Left renal pelvis (tissue), 4 donors: Measurements from ENCODE around the gene PRG3. TPM values are rescaled to one million over a fixed set of nuclear protein-coding genes. Genes with fewer than 3 reads are reported as not detected.

Experiments
- DNase-seq, 4 donors: peaks; one replicate each; pipeline ENCODE4 v3.0.0-alpha.2; 2013; ENCODE audit warnings: low read depth in 4 of 4, low spot score in 3 of 4
- polyA plus RNA-seq, 4 donors: library from polyadenylated mRNA; unstranded; fragments of 120-200 nt; gene quantifications; one replicate each; pipeline ENCODE4 v1.2.1, GENCODE V29; 2013; ENCODE audit not compliant: insufficient read length in 4 of 4

Gene PRG3, protein sequence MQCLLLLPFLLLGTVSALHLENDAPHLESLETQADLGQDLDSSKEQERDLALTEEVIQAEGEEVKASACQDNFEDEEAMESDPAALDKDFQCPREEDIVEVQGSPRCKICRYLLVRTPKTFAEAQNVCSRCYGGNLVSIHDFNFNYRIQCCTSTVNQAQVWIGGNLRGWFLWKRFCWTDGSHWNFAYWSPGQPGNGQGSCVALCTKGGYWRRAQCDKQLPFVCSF
- 1 to 10 TPM in 1 of 4 donors, under 1 TPM in 3; 0.19 to 1.2 (median 0.45) TPM for polyA plus RNA-seq

DNA sequence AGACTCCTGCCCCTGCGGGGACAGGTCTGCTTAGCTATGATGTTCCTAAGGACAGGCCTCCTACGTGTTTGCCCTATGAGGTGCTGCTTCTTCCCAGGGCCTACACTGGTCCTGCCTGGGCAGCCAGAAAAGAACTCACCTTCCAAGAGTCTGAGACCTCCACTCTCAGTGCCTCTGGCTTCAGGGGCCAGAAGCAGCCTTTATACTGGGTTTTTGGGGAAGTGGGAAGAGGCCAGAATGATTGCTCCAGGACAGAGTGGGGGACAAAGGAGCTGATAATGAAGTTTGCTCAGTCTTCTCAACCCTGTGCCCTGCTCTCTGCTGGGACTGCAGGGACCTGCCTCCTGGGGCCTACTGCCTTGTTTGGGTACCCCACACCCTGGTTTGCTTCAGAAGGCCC lies at the start of gene PRG3:
Gene PRG3 (minus strand): TSS at position 176 of the 400 bp plus-strand sequence. CDS start 442 bp downstream, outside the sequence.
- no peak for DNase-seq

DNA sequence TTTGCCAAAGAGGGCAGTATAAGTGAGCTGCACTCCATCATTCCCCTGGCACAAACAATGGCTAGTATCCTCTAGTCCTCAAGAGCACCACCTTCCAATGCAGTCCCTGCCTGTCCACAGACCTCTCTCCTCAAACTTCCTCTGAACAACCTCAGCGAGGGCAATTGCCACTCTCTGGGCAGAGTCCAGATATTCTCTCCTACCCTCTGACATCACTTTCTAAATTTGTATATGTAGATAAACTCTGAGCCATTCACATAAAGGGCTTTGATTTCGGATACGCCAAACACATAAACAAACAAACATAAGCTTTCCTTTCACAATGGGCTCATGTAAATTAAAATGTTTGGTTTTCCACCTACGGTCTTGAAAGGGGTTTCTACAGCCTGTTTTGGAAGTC lies 49.0 kb upstream of the PRG3 start:
- DNase-seq = no peak

DNA sequence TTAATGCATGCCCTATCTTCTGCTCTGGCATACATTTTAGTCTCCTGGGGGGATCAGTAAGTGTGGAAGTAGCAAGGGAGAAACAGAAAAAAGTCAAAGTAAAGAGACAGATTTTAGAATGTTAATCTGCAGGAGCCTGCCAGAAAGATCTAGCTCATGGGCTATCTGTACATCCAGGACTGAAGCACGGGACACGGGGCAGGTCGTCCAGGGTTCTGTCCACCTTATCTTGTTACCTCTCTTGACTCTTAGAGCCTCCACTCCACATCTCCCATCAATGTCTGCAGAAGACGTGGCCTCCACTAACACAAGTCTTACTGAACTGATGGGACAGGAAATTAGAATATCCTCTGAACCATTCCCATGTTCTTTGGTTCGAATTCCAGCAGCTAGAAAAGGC lies 47.7 kb upstream of the PRG3 start:
- no peak for DNase-seq

DNA sequence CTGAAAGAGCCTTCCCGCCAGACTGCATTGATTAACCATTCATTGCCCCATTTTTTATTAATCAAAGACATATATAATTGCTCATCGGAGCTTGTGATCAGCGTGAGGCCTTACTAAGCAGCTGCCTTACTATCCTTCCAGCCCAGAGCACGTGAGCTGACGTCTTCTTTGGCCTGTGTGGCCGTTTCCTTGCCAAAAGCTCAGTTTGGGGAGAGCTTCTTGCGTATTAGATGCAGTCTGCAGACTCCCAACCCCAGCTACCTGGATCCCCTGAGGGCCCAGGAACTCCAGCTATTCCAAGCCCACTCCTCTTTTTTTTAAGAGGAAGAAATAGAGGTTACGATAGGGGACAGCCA lies 46.8 kb upstream of the PRG3 start:
- DNase-seq = no peak

DNA sequence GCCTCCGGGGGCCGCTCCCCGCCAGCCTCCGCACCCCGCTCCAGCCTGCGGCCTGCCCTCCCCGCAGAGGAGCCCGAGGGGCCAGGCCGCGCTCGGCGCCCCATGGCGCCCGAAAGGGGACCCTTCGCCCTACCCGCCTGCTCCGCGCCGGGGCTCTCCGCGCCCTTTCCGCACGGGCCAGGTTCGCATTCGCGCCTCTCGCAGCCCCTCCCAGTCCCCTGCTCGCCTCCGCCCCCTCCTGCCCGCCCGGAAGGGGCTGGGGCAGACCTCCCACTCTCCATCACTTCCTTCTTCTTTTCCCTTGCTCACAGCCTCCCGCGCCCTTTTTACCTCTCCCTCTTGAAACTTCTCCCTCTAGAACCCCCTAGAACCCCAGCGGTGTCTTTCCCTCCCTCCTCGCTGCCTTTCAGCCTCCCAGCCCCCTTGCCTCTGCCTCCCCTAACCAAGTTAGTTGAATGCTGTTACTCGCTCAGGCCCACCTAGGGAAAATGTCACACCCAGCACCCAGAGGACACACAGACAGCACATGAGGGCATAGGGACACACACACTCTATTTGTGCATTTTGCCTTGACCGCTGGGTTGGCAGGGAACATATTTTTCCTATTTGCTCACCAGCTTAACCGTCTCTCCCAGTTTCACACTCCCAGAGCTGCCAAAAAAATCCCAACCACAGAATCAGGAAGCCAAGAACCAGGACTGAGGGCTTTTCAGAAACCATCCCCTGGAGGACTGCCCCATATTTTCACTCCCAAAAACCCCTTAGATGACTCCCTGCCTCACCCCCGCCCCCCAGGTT lies 46.2 kb upstream of the PRG3 start, which contains the start of gene SLC43A3:
Gene SLC43A3 (minus strand): TSS at position 193 of the 798 bp plus-strand sequence. CDS start 949 bp downstream, outside the sequence.
- peak in 3 of 4 donors; percentile 18 to 26 (median 25) for DNase-seq

DNA sequence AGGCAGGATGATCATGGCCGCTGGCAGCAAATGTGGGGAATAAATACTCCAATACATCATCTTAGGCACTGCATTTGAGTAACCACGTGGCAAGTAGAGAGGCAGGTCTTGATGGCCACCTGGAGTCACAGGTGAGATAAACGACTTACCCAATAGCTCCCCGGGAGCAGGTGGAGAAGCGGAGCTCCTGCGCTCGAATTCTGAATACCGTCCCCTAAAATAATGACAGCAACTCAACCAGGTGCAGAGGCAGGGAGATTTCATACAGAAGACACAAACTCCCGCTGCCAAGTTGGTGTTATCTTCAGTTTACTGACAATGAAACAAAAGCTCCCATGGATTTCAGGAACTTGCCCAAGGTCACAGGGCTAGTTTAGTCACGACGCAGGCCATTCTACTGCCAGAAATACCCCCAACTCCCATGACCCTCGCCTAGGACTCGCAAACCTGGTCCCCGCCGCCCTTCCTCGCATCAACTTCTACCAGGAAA lies 45.5 kb upstream of the PRG3 start:
- DNase-seq = no peak

DNA sequence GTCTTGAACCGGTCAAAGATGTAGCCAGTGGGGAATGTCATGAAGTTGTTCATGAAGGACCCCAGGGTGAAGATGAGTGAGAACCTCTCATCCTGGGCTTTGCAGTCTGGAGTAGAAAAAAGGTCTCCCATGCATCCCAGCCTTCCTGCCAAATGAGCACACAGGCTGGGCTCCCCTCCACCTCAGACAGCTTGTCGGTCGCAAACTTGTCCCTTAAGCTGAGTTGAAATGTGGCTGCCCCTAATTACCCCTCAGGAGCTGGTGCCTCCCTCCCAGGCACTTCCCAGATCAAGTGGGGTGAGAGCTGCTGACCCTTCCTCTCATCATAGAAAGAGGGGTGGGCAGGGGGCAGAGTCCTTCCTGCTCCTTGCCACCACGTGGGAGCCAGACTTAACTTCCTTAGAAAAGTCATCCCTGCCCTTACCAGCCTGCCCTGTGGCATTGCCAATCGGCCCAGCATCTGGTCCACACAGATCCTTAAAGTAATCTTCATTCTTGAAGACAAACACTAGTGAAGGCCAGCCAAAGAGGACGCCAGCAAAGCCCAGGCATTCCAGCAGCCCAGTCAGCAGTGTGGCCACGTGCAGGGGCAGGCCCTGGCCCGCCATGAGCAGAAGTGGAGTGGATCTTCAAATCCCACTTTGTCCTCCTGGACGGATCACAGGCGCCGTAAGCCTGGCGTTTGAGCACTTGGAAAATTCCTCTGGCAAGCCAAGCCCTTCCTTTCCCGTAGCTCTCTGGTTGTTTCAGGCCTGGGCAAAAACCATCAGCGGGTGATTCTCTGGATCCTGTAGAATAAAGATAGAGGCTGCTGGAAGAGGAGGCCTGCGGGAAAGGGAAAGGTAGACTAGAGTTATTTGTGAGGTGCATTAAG lies 44.9 kb upstream of the PRG3 start:
- DNase-seq = no peak

DNA sequence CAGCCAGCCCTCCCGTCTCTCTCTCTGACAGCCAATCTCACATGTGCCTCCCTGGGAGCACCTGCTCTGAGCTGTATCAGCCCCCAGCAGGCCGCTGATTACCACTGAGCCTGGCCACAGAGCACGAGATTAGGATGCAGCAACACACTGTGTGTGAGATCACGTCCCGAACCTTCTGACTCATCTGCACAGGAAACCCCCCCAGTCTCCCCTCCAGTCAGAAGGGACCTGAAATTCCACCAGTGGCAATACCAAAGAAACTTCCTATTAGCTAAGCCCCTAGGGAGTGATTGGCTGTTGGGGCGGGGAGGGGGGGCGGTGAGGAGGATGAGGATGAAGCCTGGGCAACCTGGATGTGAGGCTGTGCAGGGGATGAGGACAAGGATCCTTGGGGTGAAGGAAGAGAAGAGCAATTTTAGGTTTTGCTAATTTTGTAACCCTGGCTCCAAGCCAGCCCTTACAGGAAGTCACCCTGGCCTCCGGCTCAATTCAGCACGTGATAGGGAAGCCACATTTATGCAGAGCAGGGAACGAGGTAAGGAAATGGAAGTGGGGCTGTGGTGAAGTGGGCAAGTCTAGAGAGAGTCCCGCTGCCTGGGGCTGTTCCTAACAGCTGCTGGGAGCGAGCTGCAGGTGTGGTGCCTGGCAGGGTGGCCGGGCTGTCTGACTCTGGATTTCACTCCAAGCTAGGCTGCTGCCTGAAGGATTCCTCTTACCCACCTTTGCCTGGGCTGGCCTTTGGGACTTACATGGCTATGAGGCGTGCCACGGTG lies 44.0 kb upstream of the PRG3 start:
- DNase-seq = peak in 1 of 4 donors; percentile 10

DNA sequence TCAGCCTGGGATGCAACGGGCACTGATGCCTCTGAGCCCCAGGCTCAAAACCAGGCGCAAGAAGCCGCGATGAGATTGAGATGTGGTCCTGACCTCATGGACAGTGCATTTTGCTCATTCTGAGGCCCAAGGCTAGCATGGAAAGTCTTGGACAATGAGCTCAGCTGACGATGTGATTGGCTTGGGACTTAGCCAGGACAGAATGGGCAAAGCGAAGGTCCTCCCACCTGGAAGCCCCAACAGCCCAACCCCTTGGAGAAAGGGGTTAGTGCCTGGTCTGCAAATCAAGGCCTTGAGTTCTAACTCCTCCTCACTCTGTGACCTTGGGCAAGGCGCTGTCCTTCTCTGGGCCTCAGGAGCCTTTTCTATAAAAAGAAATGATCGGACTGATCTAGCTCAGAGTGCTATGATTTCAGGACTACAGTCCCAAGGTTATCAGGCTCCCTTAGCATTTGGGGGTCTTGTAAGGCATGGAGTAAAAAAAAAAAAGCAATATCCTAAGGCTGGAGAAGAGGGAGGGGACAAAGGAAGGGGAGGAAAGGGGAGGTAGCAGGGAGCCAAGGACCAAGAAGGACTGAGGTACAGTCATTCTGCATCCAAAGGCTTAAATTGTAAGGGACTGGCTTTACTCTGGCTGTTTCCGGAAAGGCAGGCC lies 43.3 kb upstream of the PRG3 start:
- DNase-seq = no peak

DNA sequence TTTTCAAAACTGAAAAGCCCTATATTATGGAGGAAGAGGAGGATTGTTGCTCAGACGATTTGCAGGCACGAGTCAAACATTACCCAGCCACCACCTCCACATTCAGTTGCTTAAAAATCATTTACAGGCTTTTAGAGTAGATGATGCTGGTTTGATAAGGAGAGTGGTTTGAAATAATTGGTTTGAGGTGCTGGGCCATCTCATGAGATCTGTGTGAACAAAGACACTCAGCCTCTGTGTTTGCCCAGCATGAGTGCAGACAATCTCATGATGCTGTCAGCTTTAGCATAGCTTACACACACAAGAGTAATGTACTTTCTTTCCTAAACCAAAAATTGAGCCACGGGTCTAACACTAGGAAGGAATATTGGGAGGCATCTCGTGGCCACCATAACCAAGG lies 41.7 kb upstream of the PRG3 start:
- no peak for DNase-seq

DNA sequence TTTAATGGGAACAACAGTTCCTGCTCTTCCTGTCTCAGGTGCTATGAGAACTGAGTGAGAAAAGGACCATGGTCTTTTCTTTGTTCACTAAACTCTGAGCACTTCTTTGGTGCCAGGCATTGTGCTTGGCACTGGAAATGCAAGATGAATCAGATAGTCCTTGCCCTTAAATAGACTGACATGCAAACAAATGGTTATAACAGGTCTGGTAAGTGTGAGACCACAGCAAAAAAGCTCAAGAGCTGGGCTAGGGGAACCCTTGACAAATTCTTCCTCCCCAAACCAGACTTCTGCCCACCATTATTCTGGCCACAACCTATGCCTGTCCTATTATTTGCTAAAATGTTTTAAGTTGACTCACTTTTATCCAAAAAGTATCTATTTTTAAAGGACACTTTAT lies 40.9 kb upstream of the PRG3 start:
- no peak for DNase-seq

DNA sequence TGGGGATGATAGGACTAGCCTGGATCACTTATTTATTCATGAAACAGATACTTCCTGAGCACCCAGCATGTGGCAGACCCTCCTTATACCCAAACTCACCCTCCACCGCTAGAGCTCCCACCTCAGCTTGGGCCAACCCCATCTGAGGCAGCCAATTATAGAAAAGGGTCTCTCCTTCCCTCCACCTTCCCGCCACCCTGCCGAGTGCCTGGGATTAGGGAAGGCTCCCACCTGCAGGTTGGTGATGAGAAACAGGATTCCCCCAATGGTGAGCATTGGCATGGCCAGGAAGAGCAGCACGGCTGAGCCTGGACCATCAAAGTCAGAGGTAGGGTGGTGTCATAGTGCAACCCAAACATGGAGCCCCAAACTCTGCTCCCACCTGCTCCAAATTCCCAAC lies 40.1 kb upstream of the PRG3 start:
- no peak for DNase-seq

DNA sequence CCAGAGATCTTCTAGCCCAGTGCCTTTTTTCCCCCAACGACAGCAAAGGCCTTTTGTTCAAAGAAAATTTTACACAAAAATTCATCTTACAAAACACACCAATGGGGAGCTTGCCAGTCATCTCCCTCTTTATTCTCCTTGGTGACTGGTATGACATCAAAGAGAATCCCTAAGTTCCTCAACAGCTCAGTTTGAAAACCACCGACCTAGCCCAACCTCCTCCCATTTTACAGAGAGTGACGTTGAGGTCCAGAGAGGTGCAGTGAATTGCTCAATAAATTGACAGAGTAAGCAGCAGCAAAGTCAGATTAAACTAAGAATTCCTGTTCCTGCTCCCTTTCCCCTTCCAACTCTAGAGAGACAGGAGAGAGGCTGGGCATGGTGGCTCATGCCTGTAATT lies 38.2 kb upstream of the PRG3 start:
- DNase-seq = no peak

DNA sequence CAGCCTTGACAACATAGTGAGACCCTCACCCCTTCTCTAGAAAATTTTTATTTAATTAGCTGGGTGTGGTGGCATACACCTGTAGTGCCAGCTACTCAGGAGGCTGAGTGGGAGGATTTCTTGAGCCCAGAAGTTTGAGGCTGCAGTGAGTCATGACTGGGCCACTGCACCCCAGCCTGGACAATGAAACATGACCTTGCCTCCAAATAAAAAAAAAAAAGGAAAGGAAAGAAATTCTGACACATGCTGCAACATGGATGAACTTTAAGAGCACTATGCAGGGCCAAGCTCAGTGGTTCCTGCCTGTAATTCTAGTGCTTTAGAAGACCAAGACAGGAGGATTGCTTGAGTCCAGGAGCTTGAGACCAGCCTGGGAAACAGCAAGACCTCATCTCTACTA lies 37.2 kb upstream of the PRG3 start:
- DNase-seq = no peak

DNA sequence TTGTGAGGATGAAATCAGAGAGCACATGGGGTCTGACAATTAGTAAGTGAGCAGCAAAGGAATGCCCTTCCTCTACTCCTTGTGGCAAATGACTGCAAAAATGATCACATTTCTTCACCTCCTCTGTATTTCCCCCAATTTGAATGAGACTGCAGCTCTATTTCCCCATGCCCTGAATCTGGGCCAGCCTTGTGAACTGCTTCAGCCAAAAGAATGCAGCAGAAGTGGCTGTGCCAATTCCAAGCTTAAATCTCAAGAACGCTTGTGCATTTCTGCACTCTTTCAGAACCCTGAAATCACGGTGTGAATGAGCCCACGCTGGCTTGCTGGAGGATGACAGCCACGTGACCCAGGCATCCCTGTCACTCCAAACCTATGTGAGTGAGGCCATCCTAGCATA lies 36.1 kb upstream of the PRG3 start:
- no peak for DNase-seq

DNA sequence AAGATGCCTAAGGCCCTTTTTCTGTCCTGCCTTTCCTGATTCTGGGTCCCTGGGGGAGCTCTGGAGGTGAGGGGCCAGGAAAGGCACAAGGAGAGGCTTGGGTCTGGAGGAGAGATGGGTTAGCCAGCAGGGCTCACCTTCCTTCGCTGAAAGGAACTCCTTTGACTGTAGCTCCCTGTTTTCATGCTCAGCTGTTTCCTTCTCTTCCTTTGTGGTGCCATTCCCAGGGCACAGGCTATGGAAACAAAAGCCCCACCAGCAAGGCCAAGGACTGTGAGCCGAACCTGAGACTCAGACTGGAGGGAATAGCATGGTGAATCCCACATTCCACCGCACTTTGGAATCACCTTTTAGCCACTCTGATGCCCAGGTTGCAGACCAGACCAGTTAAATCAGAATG lies 35.5 kb upstream of the PRG3 start:
- no peak for DNase-seq

DNA sequence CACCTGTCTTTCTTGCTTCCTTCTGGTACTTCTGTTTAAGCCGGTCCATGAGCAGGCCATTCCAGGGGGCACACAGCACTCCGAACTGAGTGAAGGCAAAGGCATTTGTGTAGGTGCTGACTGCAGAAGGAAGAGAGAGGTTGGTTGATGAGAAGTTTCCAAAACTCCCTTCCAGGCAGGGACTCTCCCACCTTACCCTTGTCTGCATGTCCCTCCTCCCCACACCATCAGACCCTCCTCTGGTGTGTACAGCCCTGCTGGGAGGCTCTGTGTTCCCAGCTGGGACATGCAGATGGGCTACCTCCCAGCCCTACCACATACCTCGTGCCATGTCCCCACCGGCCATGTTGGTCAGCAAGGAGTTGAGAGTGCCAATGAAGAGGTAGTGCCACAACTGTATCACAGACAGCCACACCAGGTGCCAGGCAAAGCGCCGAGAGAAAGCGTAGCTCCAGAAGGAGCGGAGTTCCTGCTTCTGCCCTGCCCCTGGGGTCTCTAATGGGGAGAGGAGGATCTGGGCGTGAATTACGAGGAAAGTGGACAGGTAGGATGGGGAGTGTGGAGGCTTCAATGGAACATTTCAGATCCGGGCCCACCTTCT lies 33.8 kb upstream of the PRG3 start:
- DNase-seq = no peak

DNA sequence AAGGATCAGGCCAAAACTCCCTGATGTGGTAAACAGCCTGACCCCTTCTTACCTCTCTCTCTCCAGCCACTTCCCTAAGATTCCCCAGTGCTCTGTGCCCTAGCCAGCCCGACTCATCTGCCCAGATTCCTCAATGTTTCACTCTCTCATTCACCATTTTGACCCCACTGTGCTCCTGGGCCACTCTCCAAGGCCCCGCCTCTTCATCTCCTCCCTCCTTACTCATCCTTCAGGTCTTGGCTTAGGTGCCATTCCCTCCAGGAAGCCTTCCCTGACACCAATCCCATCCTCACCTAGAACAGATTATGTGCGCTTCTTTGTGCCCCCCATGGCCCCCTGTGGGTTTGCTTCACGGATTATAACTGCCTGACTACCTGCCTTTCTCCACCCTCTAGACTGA lies 32.7 kb upstream of the PRG3 start:
- no peak for DNase-seq

DNA sequence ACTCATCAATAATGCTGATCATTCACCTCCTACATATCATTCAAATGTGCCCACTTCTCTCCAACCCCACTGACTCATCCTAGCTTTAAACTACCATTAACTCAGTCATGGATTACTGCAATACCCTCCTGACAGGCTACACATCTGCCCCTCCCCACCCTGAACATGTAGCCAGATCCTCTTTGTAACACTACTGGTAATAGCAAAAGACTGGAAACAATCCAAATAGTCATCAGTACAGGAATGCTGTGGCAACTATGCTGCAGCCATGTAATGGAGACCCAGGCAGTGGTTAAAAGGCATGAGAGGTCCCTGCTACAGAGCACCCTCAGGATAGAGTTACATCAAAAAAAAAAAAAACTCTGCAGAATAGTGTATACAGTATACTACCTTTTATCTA lies 29.3 kb upstream of the PRG3 start:
- DNase-seq = no peak
